ENCODE data around the gene PELI2. TPM values are rescaled to one million over a fixed set of nuclear protein-coding genes. Genes with fewer than 3 reads are reported as not detected.

PELI2 gene
- total and polyA plus RNA-seq, 2 of the 4 experiments (the other 2 are of a cell fraction) = 6.0 to 36.7 TPM

GRCh38 chr14:56149995-56150394, 31.8 kb downstream of the PELI2 start:
- no peaks in the 10 kb centered on the region for H3K27me3 ChIP-seq (ENCODE audit: control insufficient read depth, insufficient read depth, low read length)
- DNase-seq = no peak
- H3K9me3 ChIP-seq (ENCODE audit: control insufficient read depth, insufficient read depth, low read length) = no peaks in the 10 kb centered on the region; the same call in 1 of the 2 replicates
- H3K36me3 ChIP-seq (ENCODE audit: control insufficient read depth, insufficient read depth, low read length) = no peaks in the 10 kb centered on the region
- H3K4ac ChIP-seq (ENCODE audit: low read depth, low read length) = no peak overlapping the region
- H3K9ac ChIP-seq (ENCODE audit: low read depth, low read length) = no peak overlapping the region
- H4K20me1 ChIP-seq (ENCODE audit: insufficient read depth, low read length) = peaks cover 42% of the 10 kb centered on the region; the same call in 1 of the 2 replicates
- H3K4me2 ChIP-seq (ENCODE audit: low read depth, low read length) = no peak overlapping the region
- H2BK20ac ChIP-seq (ENCODE audit: low read depth, low read length) = no peak overlapping the region
- H4K5ac ChIP-seq (ENCODE audit: low read depth, low read length) = no peak overlapping the region
- H3K4me3 ChIP-seq (ENCODE audit: insufficient read depth, low read depth, low read length) = no peak overlapping the region
- no CpG with 5 or more reads among the region's 6 CpGs for WGBS, 2 experiments (ENCODE audit: extremely low coverage in 2 of 2, insufficient read length in 1 of 2)
- no peak overlapping the region for H2BK15ac ChIP-seq (ENCODE audit: low read depth, low read length)
- H2AFZ ChIP-seq (replicated peaks; ENCODE audit: low read length, poor library complexity) = no peak overlapping the region
- TF ChIP-seq CHD1 (IDR thresholded peaks at IDR 0.05; ENCODE audit: low read depth, low read length) = no peak
- TF ChIP-seq BHLHE40 (IDR thresholded peaks at IDR 0.05; ENCODE audit: low read depth, low read length) = no peak
- TF ChIP-seq FOS (IDR thresholded peaks at IDR 0.05; ENCODE audit: low read depth, low read length) = no peak
- no peak for TF ChIP-seq MAFK (IDR thresholded peaks at IDR 0.05; ENCODE audit: low read depth, low read length)
- no peak for TF ChIP-seq SMC3 (IDR thresholded peaks at IDR 0.05; ENCODE audit: low read depth, low read length)
- no peak for TF ChIP-seq NFE2L2 (IDR thresholded peaks at IDR 0.05; ENCODE audit: low read depth, low read length)
- no peak for TF ChIP-seq POLR2A (IDR thresholded peaks at IDR 0.05; ENCODE audit: low read depth, low read length)
- TF ChIP-seq RCOR1 (IDR thresholded peaks at IDR 0.05; ENCODE audit: insufficient replicate concordance, low read length) = no peak
- TF ChIP-seq, protein P1, sequence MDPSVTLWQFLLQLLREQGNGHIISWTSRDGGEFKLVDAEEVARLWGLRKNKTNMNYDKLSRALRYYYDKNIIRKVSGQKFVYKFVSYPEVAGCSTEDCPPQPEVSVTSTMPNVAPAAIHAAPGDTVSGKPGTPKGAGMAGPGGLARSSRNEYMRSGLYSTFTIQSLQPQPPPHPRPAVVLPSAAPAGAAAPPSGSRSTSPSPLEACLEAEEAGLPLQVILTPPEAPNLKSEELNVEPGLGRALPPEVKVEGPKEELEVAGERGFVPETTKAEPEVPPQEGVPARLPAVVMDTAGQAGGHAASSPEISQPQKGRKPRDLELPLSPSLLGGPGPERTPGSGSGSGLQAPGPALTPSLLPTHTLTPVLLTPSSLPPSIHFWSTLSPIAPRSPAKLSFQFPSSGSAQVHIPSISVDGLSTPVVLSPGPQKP (IDR thresholded peaks at IDR 0.05; ENCODE audit: borderline replicate concordance, low read depth, low read length) = no peak
- no peak for TF ChIP-seq RFX5 (IDR thresholded peaks at IDR 0.05; ENCODE audit: low read depth, low read length)
- TF ChIP-seq, protein P2, sequence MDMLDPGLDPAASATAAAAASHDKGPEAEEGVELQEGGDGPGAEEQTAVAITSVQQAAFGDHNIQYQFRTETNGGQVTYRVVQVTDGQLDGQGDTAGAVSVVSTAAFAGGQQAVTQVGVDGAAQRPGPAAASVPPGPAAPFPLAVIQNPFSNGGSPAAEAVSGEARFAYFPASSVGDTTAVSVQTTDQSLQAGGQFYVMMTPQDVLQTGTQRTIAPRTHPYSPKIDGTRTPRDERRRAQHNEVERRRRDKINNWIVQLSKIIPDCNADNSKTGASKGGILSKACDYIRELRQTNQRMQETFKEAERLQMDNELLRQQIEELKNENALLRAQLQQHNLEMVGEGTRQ (IDR thresholded peaks at IDR 0.05; ENCODE audit: low read depth, low read length) = no peak
- TF ChIP-seq MAZ (IDR thresholded peaks at IDR 0.05; ENCODE audit: borderline replicate concordance, low read depth, low read length) = no peak
- no peak for TF ChIP-seq CEBPB (IDR thresholded peaks at IDR 0.05; ENCODE audit: low read depth, low read length)
- no peak for TF ChIP-seq CTCF (conservative IDR thresholded peaks at IDR 0.05; ENCODE audit: low read depth, low read length)
- TF ChIP-seq MXI1 (IDR thresholded peaks at IDR 0.05; ENCODE audit: borderline replicate concordance, low read depth, low read length) = no peak
- no peak for TF ChIP-seq RAD21 (IDR thresholded peaks at IDR 0.05; ENCODE audit: low read length)
- H2AK5ac ChIP-seq (ENCODE audit: low read depth, low read length) = no peak overlapping the region
- no peak overlapping the region for H3K14ac ChIP-seq (replicated peaks; ENCODE audit: low read depth, low read length)
- H3K4me1 ChIP-seq (ENCODE audit: control insufficient read depth, insufficient read depth, low read length) = peaks cover 16% of the 10 kb centered on the region
- intact Hi-C loops (cut with micrococcal nuclease) (no loop called here), in situ Hi-C loops (cut with MboI; ENCODE audit: low sequenced_read_pairs) (no loop called here), dilution Hi-C loops (cut with HindIII; ENCODE audit: low sequenced_read_pairs, unreplicated experiment) (no loop called here)
- ChIA-PET POLR2A (ENCODE audit: unreplicated experiment) (no interaction called here), CTCF (interaction anchor here (0.6 kb wide), 1 partner anchor 314 kb away, joined by 3 read pairs; no protein-coding TSS in a partner anchor)
- H3K27ac ChIP-seq (ENCODE audit: insufficient read depth, low read length) = no peak overlapping the region
- H3K23ac ChIP-seq (ENCODE audit: low read depth, low read length) = no peak overlapping the region
- no peak overlapping the region for H2BK5ac ChIP-seq (ENCODE audit: low read depth, low read length, poor library complexity, severe bottlenecking)
- H3K9me1 ChIP-seq (ENCODE audit: insufficient read depth, low read length) = peaks cover 13% of the 10 kb centered on the region
- H2AK9ac ChIP-seq (replicated peaks; ENCODE audit: low read depth, low read length, poor library complexity) = no peak overlapping the region
- no peak overlapping the region for H2BK120ac ChIP-seq (ENCODE audit: low read depth, low read length)
- ATAC-seq (ENCODE audit: low read depth) = no peak
- BruUV-seq (replicated peaks) = no TSS peak
- H3K79me1 ChIP-seq (ENCODE audit: low read depth in 1 of 2, low read length in 2 of 2) = peaks cover 19 to 68% of the 10 kb centered on the region in 2 experiments
- H3K56ac ChIP-seq (ENCODE audit: extremely low read depth, insufficient read depth, low read length) = no peak overlapping the region
- H4K91ac ChIP-seq (ENCODE audit: insufficient read depth, low read depth, low read length) = no peak overlapping the region
- H4K8ac ChIP-seq (ENCODE audit: low read depth in 2 of 2, low read length in 2 of 2) = no peak overlapping the region
- no peak overlapping the region for H3K18ac ChIP-seq (ENCODE audit: low read depth, low read length)
